SK-N-SH (cell line): ENCODE data around the gene CCS. TPM values are rescaled to one million over a fixed set of nuclear protein-coding genes. Genes with fewer than 3 reads are reported as not detected.

ENCODE experiments used
- CTCF ChIA-PET: fragments of 300-600, 350-600 bp; formaldehyde crosslinking; extraction: SDS; loops from one replicate; lab custom pipeline; 2021; lab: Yijun Ruan, JAX
- POLR2A ChIA-PET: fragments of 350-600 bp; sonication (Branson Sonifier 250); formaldehyde crosslinking; extraction: SDS; loops from one replicate; lab custom pipeline; 2020; ENCODE audit warnings: antibody characterized with exemption, inconsistent platforms; lab: Yijun Ruan, JAX
- DNase-seq: peaks from one replicate; pipeline ENCODE4 v3.0.0; 2012
- H2AFZ ChIP-seq: fragments of 200-600 bp; sonication (generic); 2 replicates; pipeline ENCODE4 v1.8.1; 2016; ENCODE audit warnings: antibody characterized with exemption, mild to moderate bottlenecking, low read depth
- H3F3A ChIP-seq: fragments of 200-600 bp; sonication (generic); replicated peaks from 2 replicates; pipeline ENCODE3; 2016; ENCODE audit warnings: antibody characterized with exemption, mild to moderate bottlenecking; ENCODE audit not compliant: insufficient read depth
- H3K27ac ChIP-seq, 2 experiments: fragments of 200-500 bp in 1 of 2; fragments of 200-600 bp in 1 of 2; sonication (Bioruptor generic) in 1 of 2; sonication (generic), shearing (Covaris generic) in 1 of 2; 2 replicates each; pipeline versions ENCODE4 v1.5.1 to v1.6.1; 2014 to 2016; ENCODE audit warnings: low read depth in 2 of 2, inconsistent platforms in 1 of 2, low read length in 1 of 2, mild to moderate bottlenecking in 1 of 2, mixed read lengths in 1 of 2
- H3K27me3 ChIP-seq: fragments of 200-600 bp; sonication (generic), shearing (Covaris generic); 2 replicates; pipeline ENCODE4 v1.6.1; 2016; ENCODE audit warnings: mixed run types; ENCODE audit not compliant: insufficient read depth
- H3K36me3 ChIP-seq, 2 experiments: fragments of 200-500 bp in 1 of 2; fragments of 200-600 bp in 1 of 2; sonication (Bioruptor generic) in 1 of 2; sonication (generic) in 1 of 2; replicated peaks in 1 of 2; 2 replicates each; pipeline versions ENCODE3 to v1.5.1; 2014 to 2016; ENCODE audit warnings: low read length in 1 of 2, mild to moderate bottlenecking in 1 of 2; ENCODE audit not compliant: insufficient read depth in 2 of 2, control insufficient read depth in 1 of 2
- H3K4me1 ChIP-seq, 2 experiments: fragments of 200-500 bp in 1 of 2; fragments of 200-600 bp in 1 of 2; sonication (Bioruptor generic) in 1 of 2; sonication (generic), shearing (Covaris generic) in 1 of 2; 2 replicates each; pipeline versions ENCODE4 v1.5.1 to v1.6.1; 2014 to 2016; ENCODE audit warnings: low read depth in 1 of 2, low read length in 1 of 2, mixed run types in 1 of 2; ENCODE audit not compliant: insufficient read depth in 2 of 2, control insufficient read depth in 1 of 2
- H3K4me2 ChIP-seq: fragments of 200-600 bp; sonication (generic), shearing (Covaris generic); 2 replicates; pipeline ENCODE4 v1.6.1; 2017; ENCODE audit warnings: mixed run types
- H3K4me3 ChIP-seq, 2 experiments: fragments of 200-500 bp in 1 of 2; fragments of 200-600 bp in 1 of 2; sonication (Bioruptor generic) in 1 of 2; sonication (generic), shearing (Covaris generic) in 1 of 2; 2 replicates each; pipeline versions ENCODE4 v1.5.1 to v1.8.1; 2014 to 2016; ENCODE audit warnings: low read depth in 2 of 2, inconsistent platforms in 1 of 2, low read length in 1 of 2, mild to moderate bottlenecking in 1 of 2, mixed read lengths in 1 of 2, moderate library complexity in 1 of 2
- H3K79me2 ChIP-seq: fragments of 200-600 bp; sonication (generic); 2 replicates; pipeline ENCODE4 v1.8.1; 2017; ENCODE audit warnings: mild to moderate bottlenecking; ENCODE audit not compliant: insufficient read depth
- H3K9ac ChIP-seq: fragments of 200-600 bp; sonication (generic); 2 replicates; pipeline ENCODE4 v1.6.1; 2017; ENCODE audit warnings: mixed run types
- H3K9me2 ChIP-seq: fragments of 200-600 bp; sonication (generic); 2 replicates; pipeline ENCODE4 v1.6.1; 2017; ENCODE audit warnings: mixed run types
- H3K9me3 ChIP-seq: fragments of 200-600 bp; sonication (generic); 2 replicates; pipeline ENCODE4 v1.6.1; 2017; ENCODE audit warnings: mixed run types, mild to moderate bottlenecking, moderate library complexity
- H4K20me1 ChIP-seq: fragments of 200-600 bp; sonication (generic); 2 replicates; pipeline ENCODE4 v1.6.1; 2017; ENCODE audit warnings: mild to moderate bottlenecking, mixed run types; ENCODE audit not compliant: insufficient read depth
- CHD2 ChIP-seq: fragments of 150-350 bp; IDR thresholded peaks from 2 replicates; pipeline ENCODE4 v1.6.1; 2018; ENCODE audit warnings: low read length; ENCODE audit not compliant: partially characterized antibody
- ELF1 ChIP-seq: IDR thresholded peaks from 2 replicates; pipeline ENCODE4 v1.4.0; 2012
- EP300 ChIP-seq, 2 experiments: IDR thresholded peaks; 2 replicates each; pipeline versions ENCODE4 v1.4.0 to v1.6.1; 2012; ENCODE audit warnings: borderline replicate concordance in 1 of 2, low read depth in 1 of 2, low read length in 1 of 2
- FOSL2 ChIP-seq: IDR thresholded peaks from 2 replicates; pipeline ENCODE4 v1.4.0; 2012; ENCODE audit warnings: low read depth, mild to moderate bottlenecking, moderate library complexity, borderline replicate concordance
- FOXJ3 ChIP-seq: sonication (generic); formaldehyde crosslinking; IDR thresholded peaks from 2 replicates; pipeline ENCODE4 v1.5.1; 2020; ENCODE audit warnings: mild to moderate bottlenecking, missing genetic modification reagents
- FOXM1 ChIP-seq: IDR thresholded peaks from 2 replicates; pipeline ENCODE4 v1.4.0; 2012; ENCODE audit warnings: low read depth, mild to moderate bottlenecking
- GABPA ChIP-seq: IDR thresholded peaks from 2 replicates; pipeline ENCODE4 v1.4.0; 2012; ENCODE audit warnings: low read depth, mild to moderate bottlenecking
- GATA2 ChIP-seq: sonication (generic); formaldehyde crosslinking; IDR thresholded peaks from 2 replicates; pipeline ENCODE4 v1.5.0; 2020; ENCODE audit warnings: mild to moderate bottlenecking, missing genetic modification reagents
- MXI1 ChIP-seq: IDR thresholded peaks from 2 replicates; pipeline ENCODE4 v1.6.1; 2012; ENCODE audit warnings: mild to moderate bottlenecking, low read depth, low read length, improper control_type of control experiment
- NRF1 ChIP-seq: IDR thresholded peaks from 2 replicates; pipeline ENCODE4 v1.6.1; 2012; ENCODE audit warnings: low read depth, mild to moderate bottlenecking, low read length
- RCOR1 ChIP-seq: fragments of 150-350 bp; IDR thresholded peaks from 2 replicates; pipeline ENCODE4 v1.6.1; 2017; ENCODE audit warnings: antibody characterized with exemption, low read length
- SMC3 ChIP-seq: IDR thresholded peaks from 2 replicates; pipeline ENCODE4 v1.6.1; 2012; ENCODE audit warnings: low read depth, low read length, improper control_type of control experiment
- TAF1 ChIP-seq: IDR thresholded peaks from 2 replicates; pipeline ENCODE4 v1.6.1; 2012; ENCODE audit warnings: low read depth, mild to moderate bottlenecking, low read length, moderate library complexity, borderline replicate concordance
- TCF12 ChIP-seq: IDR thresholded peaks from 2 replicates; pipeline ENCODE4 v1.4.0; 2012
- TEAD4 ChIP-seq: IDR thresholded peaks from 2 replicates; pipeline ENCODE4 v1.4.0; 2012; ENCODE audit warnings: mild to moderate bottlenecking, borderline replicate concordance; ENCODE audit not compliant: insufficient read depth
- YY1 ChIP-seq: IDR thresholded peaks from 2 replicates; pipeline ENCODE4 v1.4.0; 2012; ENCODE audit warnings: low read depth, mild to moderate bottlenecking
- WGBS: methylation state at CpG from one replicate; pipeline ENCODE4 v1.1.6; 2017; ENCODE audit warnings: low lambda C conversion rate; 5-methylcytosine and 5-hydroxymethylcytosine counted together
- polyA plus RNA-seq, 3 experiments: library from polyadenylated mRNA; depleted of rRNA; stranded (reverse); fragments of >200 nt; gene quantifications; 2 replicates each; pipeline ENCODE4 v1.2.3, GENCODE V29; 2012
- TF ChIP-seq, protein P1 (sequence below): IDR thresholded peaks from 2 replicates; pipeline ENCODE4 v1.6.1; 2012; ENCODE audit warnings: mild to moderate bottlenecking, low read depth, low read length, moderate library complexity
- TF ChIP-seq, protein P2 (sequence below): IDR thresholded peaks from 2 replicates; pipeline ENCODE4; 2012
- TF ChIP-seq, protein P3 (sequence below): IDR thresholded peaks from 2 replicates; pipeline ENCODE4 v1.4.0; 2012; ENCODE audit warnings: low read depth
- TF ChIP-seq, protein P4 (sequence below): fragments of 150-350 bp; IDR thresholded peaks from 2 replicates; pipeline ENCODE4 v1.6.1; 2016; ENCODE audit warnings: mild to moderate bottlenecking, low read depth, low read length
- TF ChIP-seq, protein P5 (sequence below): IDR thresholded peaks from 2 replicates; pipeline ENCODE4 v1.4.0; 2012; ENCODE audit warnings: low read depth, borderline replicate concordance

CCS gene
- polyA plus RNA-seq, 1 of the 3 experiments (the other 2 are of a cell fraction): 56.1 TPM

DNA sequence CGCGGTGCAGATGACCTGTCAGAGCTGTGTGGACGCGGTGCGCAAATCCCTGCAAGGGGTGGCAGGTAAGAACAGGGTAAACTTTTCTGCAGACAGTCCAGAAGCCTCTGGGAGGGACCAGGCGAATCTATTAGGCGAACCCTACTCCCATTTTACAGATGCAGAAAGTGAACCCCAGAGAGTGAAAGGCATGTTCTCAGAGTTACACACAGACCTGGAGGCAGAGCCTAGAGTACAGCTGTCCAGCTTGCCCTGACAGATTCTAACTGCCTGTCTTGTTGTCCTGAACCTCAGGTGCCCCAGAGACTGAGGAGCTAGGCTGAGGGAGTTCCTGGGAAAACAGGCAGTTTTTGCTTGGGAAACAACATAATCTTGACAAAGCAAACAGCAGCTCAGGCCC, 665 bp downstream of the CCS start (continued):
- TF ChIP-seq, protein P1, sequence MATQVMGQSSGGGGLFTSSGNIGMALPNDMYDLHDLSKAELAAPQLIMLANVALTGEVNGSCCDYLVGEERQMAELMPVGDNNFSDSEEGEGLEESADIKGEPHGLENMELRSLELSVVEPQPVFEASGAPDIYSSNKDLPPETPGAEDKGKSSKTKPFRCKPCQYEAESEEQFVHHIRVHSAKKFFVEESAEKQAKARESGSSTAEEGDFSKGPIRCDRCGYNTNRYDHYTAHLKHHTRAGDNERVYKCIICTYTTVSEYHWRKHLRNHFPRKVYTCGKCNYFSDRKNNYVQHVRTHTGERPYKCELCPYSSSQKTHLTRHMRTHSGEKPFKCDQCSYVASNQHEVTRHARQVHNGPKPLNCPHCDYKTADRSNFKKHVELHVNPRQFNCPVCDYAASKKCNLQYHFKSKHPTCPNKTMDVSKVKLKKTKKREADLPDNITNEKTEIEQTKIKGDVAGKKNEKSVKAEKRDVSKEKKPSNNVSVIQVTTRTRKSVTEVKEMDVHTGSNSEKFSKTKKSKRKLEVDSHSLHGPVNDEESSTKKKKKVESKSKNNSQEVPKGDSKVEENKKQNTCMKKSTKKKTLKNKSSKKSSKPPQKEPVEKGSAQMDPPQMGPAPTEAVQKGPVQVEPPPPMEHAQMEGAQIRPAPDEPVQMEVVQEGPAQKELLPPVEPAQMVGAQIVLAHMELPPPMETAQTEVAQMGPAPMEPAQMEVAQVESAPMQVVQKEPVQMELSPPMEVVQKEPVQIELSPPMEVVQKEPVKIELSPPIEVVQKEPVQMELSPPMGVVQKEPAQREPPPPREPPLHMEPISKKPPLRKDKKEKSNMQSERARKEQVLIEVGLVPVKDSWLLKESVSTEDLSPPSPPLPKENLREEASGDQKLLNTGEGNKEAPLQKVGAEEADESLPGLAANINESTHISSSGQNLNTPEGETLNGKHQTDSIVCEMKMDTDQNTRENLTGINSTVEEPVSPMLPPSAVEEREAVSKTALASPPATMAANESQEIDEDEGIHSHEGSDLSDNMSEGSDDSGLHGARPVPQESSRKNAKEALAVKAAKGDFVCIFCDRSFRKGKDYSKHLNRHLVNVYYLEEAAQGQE: no peak
- TF ChIP-seq, protein P2, sequence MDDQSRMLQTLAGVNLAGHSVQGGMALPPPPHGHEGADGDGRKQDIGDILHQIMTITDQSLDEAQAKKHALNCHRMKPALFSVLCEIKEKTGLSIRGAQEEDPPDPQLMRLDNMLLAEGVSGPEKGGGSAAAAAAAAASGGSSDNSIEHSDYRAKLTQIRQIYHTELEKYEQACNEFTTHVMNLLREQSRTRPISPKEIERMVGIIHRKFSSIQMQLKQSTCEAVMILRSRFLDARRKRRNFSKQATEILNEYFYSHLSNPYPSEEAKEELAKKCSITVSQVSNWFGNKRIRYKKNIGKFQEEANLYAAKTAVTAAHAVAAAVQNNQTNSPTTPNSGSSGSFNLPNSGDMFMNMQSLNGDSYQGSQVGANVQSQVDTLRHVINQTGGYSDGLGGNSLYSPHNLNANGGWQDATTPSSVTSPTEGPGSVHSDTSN: no peak

DNA sequence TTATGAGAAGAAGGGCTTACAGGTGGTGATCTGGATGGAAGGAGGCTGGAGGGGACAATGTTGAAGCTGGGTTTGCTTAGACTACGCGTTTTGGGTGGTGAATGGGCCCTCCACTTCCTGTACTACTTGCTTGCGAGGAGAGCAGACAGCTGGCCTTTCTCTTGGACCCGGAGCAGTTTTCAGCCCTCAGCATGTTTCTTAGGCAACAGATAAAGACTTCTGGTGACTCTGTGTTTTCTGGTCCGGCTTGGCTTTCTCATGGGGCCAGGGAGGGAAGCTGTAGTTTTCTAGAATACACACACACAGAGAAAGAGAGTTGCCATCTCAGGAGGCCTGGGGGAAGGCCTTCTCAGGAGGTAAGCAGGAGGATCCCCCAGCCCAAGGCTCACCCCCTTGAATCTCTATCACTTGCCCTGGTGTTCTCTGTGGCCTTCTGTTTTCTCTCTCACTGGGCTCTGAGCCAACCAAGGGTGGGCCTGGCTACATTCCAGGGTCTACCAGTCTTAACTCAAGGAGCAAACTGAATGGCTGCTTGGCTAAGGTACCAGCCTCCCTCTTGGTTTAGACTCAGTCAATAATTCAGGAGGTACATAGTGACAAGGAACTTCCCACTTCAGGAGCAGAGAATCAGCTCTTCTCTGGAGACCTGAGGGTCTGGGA, 2.4 kb downstream of the CCS start:
- Histone ChIP-seq H3K9me2 (no peaks in the 10 kb centered on the region), H3K27me3 (no peaks in the 10 kb centered on the region), H2AFZ (no peak overlapping the region), H3K4me3 (no peak overlapping the region), H3K4me1 (peaks cover 5 to 17% of the 10 kb centered on the region in 2 experiments; a peak in 1 of 4 replicates), H3F3A (no peaks in the 10 kb centered on the region), H3K79me2 (peaks cover 18% of the 10 kb centered on the region), H3K9ac (no peak overlapping the region), H3K36me3 (peaks cover 5 to 7% of the 10 kb centered on the region in 2 experiments), H3K9me3 (no peaks in the 10 kb centered on the region), H4K20me1 (no peaks in the 10 kb centered on the region), H3K4me2 (no peak overlapping the region), H3K27ac (no peak overlapping the region)
- TF ChIP-seq GABPA (no peak), SMC3 (no peak), NRF1 (no peak), FOSL2 (no peak), MXI1 (no peak), YY1 (no peak), EP300 (IDR thresholded peaks at IDR 0.05; ENCODE audit: borderline replicate concordance in 1 of 2, low read depth in 1 of 2, low read length in 1 of 2) (no peak), FOXM1 (no peak), TCF12 (no peak), RCOR1 (no peak), FOXJ3 (no peak), TEAD4 (no peak), TAF1 (no peak), GATA2 (CRISPR knock-in tag) (no peak), ELF1 (no peak), CHD2 (no peak)
- TF ChIP-seq, protein P3, sequence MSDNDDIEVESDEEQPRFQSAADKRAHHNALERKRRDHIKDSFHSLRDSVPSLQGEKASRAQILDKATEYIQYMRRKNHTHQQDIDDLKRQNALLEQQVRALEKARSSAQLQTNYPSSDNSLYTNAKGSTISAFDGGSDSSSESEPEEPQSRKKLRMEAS: no peak
- TF ChIP-seq, protein P4, sequence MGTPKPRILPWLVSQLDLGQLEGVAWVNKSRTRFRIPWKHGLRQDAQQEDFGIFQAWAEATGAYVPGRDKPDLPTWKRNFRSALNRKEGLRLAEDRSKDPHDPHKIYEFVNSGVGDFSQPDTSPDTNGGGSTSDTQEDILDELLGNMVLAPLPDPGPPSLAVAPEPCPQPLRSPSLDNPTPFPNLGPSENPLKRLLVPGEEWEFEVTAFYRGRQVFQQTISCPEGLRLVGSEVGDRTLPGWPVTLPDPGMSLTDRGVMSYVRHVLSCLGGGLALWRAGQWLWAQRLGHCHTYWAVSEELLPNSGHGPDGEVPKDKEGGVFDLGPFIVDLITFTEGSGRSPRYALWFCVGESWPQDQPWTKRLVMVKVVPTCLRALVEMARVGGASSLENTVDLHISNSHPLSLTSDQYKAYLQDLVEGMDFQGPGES: no peak
- TF ChIP-seq, protein P1: no peak
- TF ChIP-seq, protein P5, sequence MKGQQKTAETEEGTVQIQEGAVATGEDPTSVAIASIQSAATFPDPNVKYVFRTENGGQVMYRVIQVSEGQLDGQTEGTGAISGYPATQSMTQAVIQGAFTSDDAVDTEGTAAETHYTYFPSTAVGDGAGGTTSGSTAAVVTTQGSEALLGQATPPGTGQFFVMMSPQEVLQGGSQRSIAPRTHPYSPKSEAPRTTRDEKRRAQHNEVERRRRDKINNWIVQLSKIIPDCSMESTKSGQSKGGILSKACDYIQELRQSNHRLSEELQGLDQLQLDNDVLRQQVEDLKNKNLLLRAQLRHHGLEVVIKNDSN: no peak
- ChIA-PET CTCF (interaction anchor here (0.9 to 1.4 kb wide), 2 partner anchors 9 to 83 kb away, joined by 3 to 5 read pairs; no protein-coding TSS in a partner anchor), POLR2A (interaction anchor here (1.3 kb wide), 1 partner anchor 43 kb away, joined by 3 read pairs; the partner anchor contains the start of gene RBM4)
- WGBS: 73% methylated on average over 5 of the region's 5 CpGs
- no peak for DNase-seq
